HepG2 (cell line): Measurements from ENCODE around the gene SLC45A3. TPM values are rescaled to one million over a fixed set of nuclear protein-coding genes. Genes with fewer than 3 reads are reported as not detected.

ENCODE experiments used
- ARID2 ChIP-seq: sonication (generic); formaldehyde crosslinking; IDR thresholded peaks from 2 replicates; pipeline ENCODE4 v1.8.1; 2022; ENCODE audit warnings: mild to moderate bottlenecking, missing genetic modification reagents, borderline replicate concordance
- ATRX ChIP-seq: sonication (generic); formaldehyde crosslinking; IDR thresholded peaks from 2 replicates; pipeline ENCODE4 v1.4.0; 2020; ENCODE audit warnings: missing genetic modification reagents, borderline replicate concordance
- DR1 ChIP-seq: sonication (generic); formaldehyde crosslinking; IDR thresholded peaks from 2 replicates; pipeline ENCODE4 v1.8.0; 2021; ENCODE audit warnings: mild to moderate bottlenecking, missing genetic modification reagents, inconsistent platforms
- HOXD1 ChIP-seq: sonication (generic); formaldehyde crosslinking; IDR thresholded peaks from 2 replicates; pipeline ENCODE4 v1.5.0; 2020; ENCODE audit warnings: missing genetic modification reagents
- IRF2 ChIP-seq: IDR thresholded peaks from 2 replicates; pipeline ENCODE4 v1.6.1; 2018; ENCODE audit warnings: missing genetic modification reagents, missing compliant biosample characterization
- KDM5B ChIP-seq: sonication (generic); formaldehyde crosslinking; IDR thresholded peaks from 2 replicates; pipeline ENCODE4 v1.4.0; 2020; ENCODE audit warnings: missing genetic modification reagents, mild to moderate bottlenecking, borderline replicate concordance
- KMT2A ChIP-seq: sonication (generic); formaldehyde crosslinking; IDR thresholded peaks from 2 replicates; pipeline ENCODE4 v1.4.0; 2020; ENCODE audit warnings: missing genetic modification reagents
- NAIF1 ChIP-seq: sonication (generic); formaldehyde crosslinking; IDR thresholded peaks from 2 replicates; pipeline ENCODE4 v1.5.0; 2020; ENCODE audit warnings: mild to moderate bottlenecking, missing genetic modification reagents, borderline replicate concordance
- NFKB2 ChIP-seq: sonication (generic); formaldehyde crosslinking; IDR thresholded peaks from 2 replicates; pipeline ENCODE4 v1.4.0; 2020; ENCODE audit warnings: missing genetic modification reagents, borderline replicate concordance
- NR1H2 ChIP-seq: sonication (generic); formaldehyde crosslinking; IDR thresholded peaks from 2 replicates; pipeline ENCODE4 v1.8.1; 2022; ENCODE audit warnings: low read depth, missing genetic modification reagents, borderline replicate concordance
- SMAD1 ChIP-seq: sonication (generic); formaldehyde crosslinking; IDR thresholded peaks from 2 replicates; pipeline ENCODE4 v1.4.0; 2020; ENCODE audit warnings: missing genetic modification reagents, low read depth, mild to moderate bottlenecking, borderline replicate concordance
- SNAPC2 ChIP-seq: sonication (generic); formaldehyde crosslinking; IDR thresholded peaks from 2 replicates; pipeline ENCODE4 v1.8.1; 2022; ENCODE audit warnings: mild to moderate bottlenecking, missing genetic modification reagents
- ZNF207 ChIP-seq: fragments of 450-650 bp; IDR thresholded peaks from 2 replicates; pipeline ENCODE4 v1.6.1; 2016; ENCODE audit warnings: antibody characterized with exemption, borderline replicate concordance
- ZNF251 ChIP-seq: sonication (generic); formaldehyde crosslinking; IDR thresholded peaks from 2 replicates; pipeline ENCODE4 v1.9.0; 2021; ENCODE audit warnings: mild to moderate bottlenecking, missing genetic modification reagents
- ZNF331 ChIP-seq: sonication (generic); formaldehyde crosslinking; IDR thresholded peaks from 2 replicates; pipeline ENCODE4 v1.4.0; 2020; ENCODE audit warnings: missing genetic modification reagents
- ZNF446 ChIP-seq: sonication (generic); formaldehyde crosslinking; IDR thresholded peaks from 2 replicates; pipeline ENCODE4 v1.5.0; 2020; ENCODE audit warnings: mild to moderate bottlenecking, missing genetic modification reagents
- ZNF879 ChIP-seq: sonication (generic); formaldehyde crosslinking; IDR thresholded peaks from 2 replicates; pipeline ENCODE4 v1.8.1; 2023; ENCODE audit warnings: missing genetic modification reagents
- polyA plus RNA-seq, 8 experiments: library from polyadenylated mRNA; depleted of rRNA in 3 of 8; stranded (reverse) in 7 of 8; unstranded in 1 of 8; fragments of >200 nt; fragmentation: Illumina TruSeq in 4 of 8; extraction: Trizol in 4 of 8; gene quantifications; 2 replicates each; pipeline versions ENCODE4 v1.2.1 to v1.2.3, GENCODE V29; 2011 to 2016; ENCODE audit warnings: low read depth in 4 of 8, missing spikeins in 1 of 8, mixed read lengths in 1 of 8; ENCODE audit not compliant: insufficient read depth in 1 of 8
- total RNA-seq, 5 experiments: library from RNA; depleted of rRNA; stranded (reverse); fragments of >200 nt; fragmentation: Illumina TruSeq; extraction: Trizol; gene quantifications; 2 replicates each; pipeline ENCODE4 v1.2.3, GENCODE V29; 2016; ENCODE audit warnings: low read depth in 1 of 5
- TF ChIP-seq, protein P1 (sequence below), 2 experiments: fragments of 450-650 bp in 1 of 2; sonication (generic) in 1 of 2; formaldehyde crosslinking in 1 of 2; IDR thresholded peaks; 2 replicates each; pipeline versions ENCODE4 v1.6.1 to v1.8.0; 2016 to 2022; ENCODE audit warnings: antibody characterized with exemption in 1 of 2, mild to moderate bottlenecking in 1 of 2, missing genetic modification reagents in 1 of 2
- TF ChIP-seq, protein P2 (sequence below): sonication (generic); formaldehyde crosslinking; IDR thresholded peaks from 2 replicates; pipeline ENCODE4 v1.4.0; 2020; ENCODE audit warnings: missing genetic modification reagents, borderline replicate concordance

Gene SLC45A3
- total and polyA plus RNA-seq, 2 of the 13 experiments (the other 11 are each of a cell fraction or from before 2014, with no cell fraction given), result 3.4 to 4.1 TPM

GRCh38 chr1:205631768-205632668 is 48.3 kb downstream of the SLC45A3 start, which contains the start of gene ELK4 (continued):
- TF ChIP-seq NR1H2 (CRISPR knock-in tag) (no peak), ARID2 (CRISPR knock-in tag) (no peak), DR1 (CRISPR knock-in tag) (peak; percentile 71; the same call in 1 of the 2 replicates), KMT2A (CRISPR knock-in tag) (peak; percentile 92), SMAD1 (no peak), ZNF207 (no peak), SNAPC2 (no peak), ZNF879 (CRISPR knock-in tag) (no peak), HOXD1 (CRISPR knock-in tag) (peak; percentile 44; the same call in 1 of the 2 replicates), NAIF1 (CRISPR knock-in tag) (no peak), ZNF446 (no peak), ATRX (no peak), ZNF331 (CRISPR knock-in tag) (peak; percentile 68; the same call in 1 of the 2 replicates), NFKB2 (CRISPR knock-in tag) (peak; percentile 93; the same call in 1 of the 2 replicates), IRF2 (CRISPR knock-in tag) (peak; percentile 78), ZNF251 (CRISPR knock-in tag) (no peak), KDM5B (CRISPR knock-in tag) (peak; percentile 84; the same call in 1 of the 2 replicates)
- TF ChIP-seq, protein P1, sequence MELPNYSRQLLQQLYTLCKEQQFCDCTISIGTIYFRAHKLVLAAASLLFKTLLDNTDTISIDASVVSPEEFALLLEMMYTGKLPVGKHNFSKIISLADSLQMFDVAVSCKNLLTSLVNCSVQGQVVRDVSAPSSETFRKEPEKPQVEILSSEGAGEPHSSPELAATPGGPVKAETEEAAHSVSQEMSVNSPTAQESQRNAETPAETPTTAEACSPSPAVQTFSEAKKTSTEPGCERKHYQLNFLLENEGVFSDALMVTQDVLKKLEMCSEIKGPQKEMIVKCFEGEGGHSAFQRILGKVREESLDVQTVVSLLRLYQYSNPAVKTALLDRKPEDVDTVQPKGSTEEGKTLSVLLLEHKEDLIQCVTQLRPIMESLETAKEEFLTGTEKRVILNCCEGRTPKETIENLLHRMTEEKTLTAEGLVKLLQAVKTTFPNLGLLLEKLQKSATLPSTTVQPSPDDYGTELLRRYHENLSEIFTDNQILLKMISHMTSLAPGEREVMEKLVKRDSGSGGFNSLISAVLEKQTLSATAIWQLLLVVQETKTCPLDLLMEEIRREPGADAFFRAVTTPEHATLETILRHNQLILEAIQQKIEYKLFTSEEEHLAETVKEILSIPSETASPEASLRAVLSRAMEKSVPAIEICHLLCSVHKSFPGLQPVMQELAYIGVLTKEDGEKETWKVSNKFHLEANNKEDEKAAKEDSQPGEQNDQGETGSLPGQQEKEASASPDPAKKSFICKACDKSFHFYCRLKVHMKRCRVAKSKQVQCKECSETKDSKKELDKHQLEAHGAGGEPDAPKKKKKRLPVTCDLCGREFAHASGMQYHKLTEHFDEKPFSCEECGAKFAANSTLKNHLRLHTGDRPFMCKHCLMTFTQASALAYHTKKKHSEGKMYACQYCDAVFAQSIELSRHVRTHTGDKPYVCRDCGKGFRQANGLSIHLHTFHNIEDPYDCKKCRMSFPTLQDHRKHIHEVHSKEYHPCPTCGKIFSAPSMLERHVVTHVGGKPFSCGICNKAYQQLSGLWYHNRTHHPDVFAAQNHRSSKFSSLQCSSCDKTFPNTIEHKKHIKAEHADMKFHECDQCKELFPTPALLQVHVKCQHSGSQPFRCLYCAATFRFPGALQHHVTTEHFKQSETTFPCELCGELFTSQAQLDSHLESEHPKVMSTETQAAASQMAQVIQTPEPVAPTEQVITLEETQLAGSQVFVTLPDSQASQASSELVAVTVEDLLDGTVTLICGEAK (IDR thresholded peaks at IDR 0.05), result no peak
- TF ChIP-seq, protein P1 (CRISPR knock-in tag; IDR thresholded peaks at IDR 0.05), result no peak; the same call in 1 of the 2 replicates
- TF ChIP-seq, protein P2, sequence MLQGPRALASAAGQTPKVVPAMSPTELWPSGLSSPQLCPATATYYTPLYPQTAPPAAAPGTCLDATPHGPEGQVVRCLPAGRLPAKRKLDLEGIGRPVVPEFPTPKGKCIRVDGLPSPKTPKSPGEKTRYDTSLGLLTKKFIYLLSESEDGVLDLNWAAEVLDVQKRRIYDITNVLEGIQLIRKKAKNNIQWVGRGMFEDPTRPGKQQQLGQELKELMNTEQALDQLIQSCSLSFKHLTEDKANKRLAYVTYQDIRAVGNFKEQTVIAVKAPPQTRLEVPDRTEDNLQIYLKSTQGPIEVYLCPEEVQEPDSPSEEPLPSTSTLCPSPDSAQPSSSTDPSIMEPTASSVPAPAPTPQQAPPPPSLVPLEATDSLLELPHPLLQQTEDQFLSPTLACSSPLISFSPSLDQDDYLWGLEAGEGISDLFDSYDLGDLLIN (CRISPR knock-in tag), result no peak
